HepG2 (cell line): ENCODE results near the gene LDLRAD3.

Source experiments
- ATF2 ChIP-seq: sonication (generic); formaldehyde crosslinking; IDR thresholded peaks from 2 replicates; pipeline ENCODE4 v1.4.0; 2020; ENCODE audit warnings: missing genetic modification reagents
- ATF4 ChIP-seq, 2 experiments: fragments of 450-650 bp in 1 of 2; sonication (generic) in 1 of 2; formaldehyde crosslinking; IDR thresholded peaks; 2 replicates each; pipeline versions ENCODE4 v1.5.0 to v1.8.0; 2020 to 2022; ENCODE audit warnings: mild to moderate bottlenecking in 1 of 2, missing genetic modification reagents in 1 of 2
- JUNB ChIP-seq: sonication (generic); formaldehyde crosslinking; IDR thresholded peaks from 2 replicates; pipeline ENCODE4 v1.8.0; 2022; ENCODE audit warnings: missing genetic modification reagents, mild to moderate bottlenecking, borderline replicate concordance
- NFAT5 ChIP-seq: sonication (generic); formaldehyde crosslinking; IDR thresholded peaks from 2 replicates; pipeline ENCODE4 v1.4.0; 2020; ENCODE audit warnings: missing genetic modification reagents
- ZFP36 ChIP-seq: fragments of 150-350 bp; IDR thresholded peaks from 2 replicates; pipeline ENCODE4 v1.6.1; 2018; ENCODE audit warnings: borderline replicate concordance, low read length, low read depth; ENCODE audit not compliant: partially characterized antibody
- ZNF280B ChIP-seq: sonication (generic); formaldehyde crosslinking; IDR thresholded peaks from 2 replicates; pipeline ENCODE4 v1.5.0; 2020; ENCODE audit warnings: missing genetic modification reagents, mild to moderate bottlenecking, borderline replicate concordance

GRCh38 chr11:35932121-35932520 is 11.7 kb upstream of the LDLRAD3 start:
- TF ChIP-seq ZNF280B (CRISPR knock-in tag) (no peak), ZFP36 (no peak), ATF2 (CRISPR knock-in tag) (no peak), NFAT5 (CRISPR knock-in tag) (no peak), JUNB (CRISPR knock-in tag) (no peak), ATF4 (CRISPR knock-in tag; IDR thresholded peaks at IDR 0.05) (no peak)
